ENCODE results near the gene SND1.

SND1 gene

GRCh38 chr7:127692200-127692599 is 40.2 kb downstream of the SND1 start:
- TF ChIP-seq CTCF (IDR thresholded peaks at IDR 0.05), result no peak

- TF ChIP-seq CTCF (IDR thresholded peaks at IDR 0.05), result no peak
Measured at GRCh38 chr7:127699853-127700252, 47.9 kb downstream of the SND1 start.

GRCh38 chr7:127702052-127702652 is 50.2 kb downstream of the SND1 start:
- TF ChIP-seq CTCF (IDR thresholded peaks at IDR 0.05), result no peak

- TF ChIP-seq CTCF (IDR thresholded peaks at IDR 0.05), result no peak
Measured at GRCh38 chr7:127702938-127703337, 50.9 kb downstream of the SND1 start.

GRCh38 chr7:127704211-127704610 is 52.2 kb downstream of the SND1 start:
- no peak for TF ChIP-seq CTCF (IDR thresholded peaks at IDR 0.05)

- TF ChIP-seq CTCF (IDR thresholded peaks at IDR 0.05), result no peak
Measured at GRCh38 chr7:127705461-127705959, 53.5 kb downstream of the SND1 start.

GRCh38 chr7:127706766-127707165 is 54.8 kb downstream of the SND1 start:
- no peak for TF ChIP-seq CTCF (IDR thresholded peaks at IDR 0.05)

- no peak for TF ChIP-seq CTCF (IDR thresholded peaks at IDR 0.05)
Measured at GRCh38 chr7:127708201-127708600, 56.2 kb downstream of the SND1 start.

All from LNCAP (cell line).